ENCODE measurements around the gene NUDT14.

GRCh38 chr14:105137481-105138020 lies 43.6 kb downstream of the NUDT14 start:
- no peak for TF ChIP-seq CTCF (conservative IDR thresholded peaks at IDR 0.05; ENCODE audit: low read depth in 2 of 2)
- no peak for TF ChIP-seq CREB1 (CRISPR knock-in tag; IDR thresholded peaks at IDR 0.05; ENCODE audit: low read depth)
- TF ChIP-seq POLR2AphosphoS5 (IDR thresholded peaks at IDR 0.05; ENCODE audit: low read depth) = no peak
- no peak for TF ChIP-seq ZNF114 (CRISPR knock-in tag; IDR thresholded peaks at IDR 0.05)
- no peak for TF ChIP-seq EZH2phosphoT487 (IDR thresholded peaks at IDR 0.05; ENCODE audit: unreplicated experiment)
- no peak for TF ChIP-seq EZH2 (IDR thresholded peaks at IDR 0.05; ENCODE audit: low read depth, unreplicated experiment)
- TF ChIP-seq JUNB (IDR thresholded peaks at IDR 0.05; ENCODE audit: unreplicated experiment) = no peak
- TF ChIP-seq NANOG (IDR thresholded peaks at IDR 0.05; ENCODE audit: borderline replicate concordance) = no peak
- TF ChIP-seq ZNF331 (CRISPR knock-in tag; IDR thresholded peaks at IDR 0.05; ENCODE audit: low read depth) = no peak
- TF ChIP-seq REST (IDR thresholded peaks at IDR 0.05; ENCODE audit: unreplicated experiment) = no peak
- no peak for TF ChIP-seq ZNF462 (CRISPR knock-in tag; IDR thresholded peaks at IDR 0.05)
- TF ChIP-seq STAT1 (IDR thresholded peaks at IDR 0.05; ENCODE audit: unreplicated experiment) = no peak
